ENCODE measurements around the gene STAT6. TPM values are rescaled to one million over a fixed set of nuclear protein-coding genes. Genes with fewer than 3 reads are reported as not detected.

The STAT6 gene
- total RNA-seq, 1 donor from 2014 or later: 31.8 TPM

GRCh38 chr12:57146092-57146491 lies 34.9 kb upstream of the STAT6 start:
- Histone ChIP-seq H3K36me3 (ENCODE audit: control insufficient read depth in 3 of 3, insufficient read depth in 3 of 3, low read length in 3 of 3) (peaks cover 17 to 26% (median 21%) of the 10 kb centered on the region in 3 donors), H3K9me3 (ENCODE audit: control insufficient read depth in 3 of 3, low read length in 3 of 3) (no peaks in the 10 kb centered on the region), H3K27ac (ENCODE audit: low read depth, low read length) (peak overlapping the region; percentile 15), H3K27me3 (ENCODE audit: control insufficient read depth in 3 of 3, insufficient read depth in 3 of 3, low read length in 3 of 3) (peaks cover 0 to 2% (median 0%) of the 10 kb centered on the region in 3 donors), H3K4me1 (ENCODE audit: control insufficient read depth in 3 of 3, insufficient read depth in 3 of 3, low read length in 3 of 3) (peaks cover 56 to 75% (median 68%) of the 10 kb centered on the region in 3 donors), H3K4me3 (ENCODE audit: low read length in 3 of 3) (no peak overlapping the region), H3K9ac (ENCODE audit: low read depth in 1 of 3, low read length in 3 of 3) (no peak overlapping the region)

GRCh38 chr12:57145460-57146059 lies 34.4 kb upstream of the STAT6 start:
- Histone ChIP-seq H3K4me3 (ENCODE audit: low read length in 3 of 3) (no peak overlapping the region), H3K9ac (ENCODE audit: low read depth in 1 of 3, low read length in 3 of 3) (peak overlapping the region in 1 of 3 donors; percentile 16), H3K27ac (ENCODE audit: low read depth, low read length) (peak overlapping the region; percentile 15), H3K36me3 (ENCODE audit: control insufficient read depth in 3 of 3, insufficient read depth in 3 of 3, low read length in 3 of 3) (peaks cover 17 to 27% (median 20%) of the 10 kb centered on the region in 3 donors), H3K4me1 (ENCODE audit: control insufficient read depth in 3 of 3, insufficient read depth in 3 of 3, low read length in 3 of 3) (peaks cover 51 to 72% (median 63%) of the 10 kb centered on the region in 3 donors), H3K9me3 (ENCODE audit: control insufficient read depth in 3 of 3, low read length in 3 of 3) (no peaks in the 10 kb centered on the region), H3K27me3 (ENCODE audit: control insufficient read depth in 3 of 3, insufficient read depth in 3 of 3, low read length in 3 of 3) (peaks cover 0 to 2% (median 0%) of the 10 kb centered on the region in 3 donors)

- no peak overlapping the region for H3K9ac ChIP-seq (ENCODE audit: low read depth in 1 of 3, low read length in 3 of 3)
Measured at GRCh38 chr12:57143454-57143853, 32.3 kb upstream of the STAT6 start.

GRCh38 chr12:57142727-57143126 lies 31.6 kb upstream of the STAT6 start:
- Histone ChIP-seq H3K4me1 (ENCODE audit: control insufficient read depth in 3 of 3, insufficient read depth in 3 of 3, low read length in 3 of 3) (peaks cover 38 to 67% (median 56%) of the 10 kb centered on the region in 3 donors), H3K9me3 (ENCODE audit: control insufficient read depth in 3 of 3, low read length in 3 of 3) (no peaks in the 10 kb centered on the region), H3K9ac (ENCODE audit: low read depth in 1 of 3, low read length in 3 of 3) (no peak overlapping the region), H3K36me3 (ENCODE audit: control insufficient read depth in 3 of 3, insufficient read depth in 3 of 3, low read length in 3 of 3) (peaks cover 17 to 27% (median 25%) of the 10 kb centered on the region in 3 donors), H3K27me3 (ENCODE audit: control insufficient read depth in 3 of 3, insufficient read depth in 3 of 3, low read length in 3 of 3) (no peaks in the 10 kb centered on the region), H3K4me3 (ENCODE audit: low read length in 3 of 3) (no peak overlapping the region), H3K27ac (ENCODE audit: low read depth, low read length) (no peak overlapping the region)

More at GRCh38 chr12:57143454-57143853, 32.3 kb upstream of the STAT6 start:
- Histone ChIP-seq H3K9me3 (ENCODE audit: control insufficient read depth in 3 of 3, low read length in 3 of 3) (no peaks in the 10 kb centered on the region), H3K27ac (ENCODE audit: low read depth, low read length) (no peak overlapping the region), H3K4me3 (ENCODE audit: low read length in 3 of 3) (no peak overlapping the region), H3K27me3 (ENCODE audit: control insufficient read depth in 3 of 3, insufficient read depth in 3 of 3, low read length in 3 of 3) (no peaks in the 10 kb centered on the region), H3K36me3 (ENCODE audit: control insufficient read depth in 3 of 3, insufficient read depth in 3 of 3, low read length in 3 of 3) (peaks cover 17 to 27% (median 25%) of the 10 kb centered on the region in 3 donors), H3K4me1 (ENCODE audit: control insufficient read depth in 3 of 3, insufficient read depth in 3 of 3, low read length in 3 of 3) (peaks cover 40 to 66% (median 55%) of the 10 kb centered on the region in 3 donors)

- H3K9ac ChIP-seq (ENCODE audit: low read depth in 1 of 3, low read length in 3 of 3): no peak overlapping the region
- H3K27ac ChIP-seq (ENCODE audit: low read depth, low read length): no peak overlapping the region
- H3K4me3 ChIP-seq (ENCODE audit: low read length in 3 of 3): no peak overlapping the region
- no peaks in the 10 kb centered on the region for H3K27me3 ChIP-seq (ENCODE audit: control insufficient read depth in 3 of 3, insufficient read depth in 3 of 3, low read length in 3 of 3)
- H3K4me1 ChIP-seq (ENCODE audit: control insufficient read depth in 3 of 3, insufficient read depth in 3 of 3, low read length in 3 of 3): peaks cover 34 to 63% (median 54%) of the 10 kb centered on the region in 3 donors
- H3K9me3 ChIP-seq (ENCODE audit: control insufficient read depth in 3 of 3, low read length in 3 of 3): no peaks in the 10 kb centered on the region
- H3K36me3 ChIP-seq (ENCODE audit: control insufficient read depth in 3 of 3, insufficient read depth in 3 of 3, low read length in 3 of 3): peaks cover 17 to 27% (median 25%) of the 10 kb centered on the region in 3 donors
Measured at GRCh38 chr12:57142121-57142520, 31.0 kb upstream of the STAT6 start.

- Histone ChIP-seq H3K9ac (ENCODE audit: low read depth in 1 of 3, low read length in 3 of 3) (no peak overlapping the region), H3K27ac (ENCODE audit: low read depth, low read length) (no peak overlapping the region), H3K9me3 (ENCODE audit: control insufficient read depth in 3 of 3, low read length in 3 of 3) (no peaks in the 10 kb centered on the region), H3K4me3 (ENCODE audit: low read length in 3 of 3) (no peak overlapping the region), H3K27me3 (ENCODE audit: control insufficient read depth in 3 of 3, insufficient read depth in 3 of 3, low read length in 3 of 3) (no peaks in the 10 kb centered on the region), H3K4me1 (ENCODE audit: control insufficient read depth in 3 of 3, insufficient read depth in 3 of 3, low read length in 3 of 3) (peaks cover 29 to 60% (median 52%) of the 10 kb centered on the region in 3 donors), H3K36me3 (ENCODE audit: control insufficient read depth in 3 of 3, insufficient read depth in 3 of 3, low read length in 3 of 3) (peaks cover 17 to 27% (median 23%) of the 10 kb centered on the region in 3 donors)
Measured at GRCh38 chr12:57141249-57141648, 30.1 kb upstream of the STAT6 start.

- H3K36me3 ChIP-seq (ENCODE audit: control insufficient read depth in 3 of 3, insufficient read depth in 3 of 3, low read length in 3 of 3): peaks cover 10 to 21% (median 18%) of the 10 kb centered on the region in 3 donors
Measured at GRCh38 chr12:57139796-57140649, 28.9 kb upstream of the STAT6 start.

GRCh38 chr12:57138526-57139272 lies 27.5 kb upstream of the STAT6 start:
- Histone ChIP-seq H3K36me3 (ENCODE audit: control insufficient read depth in 3 of 3, insufficient read depth in 3 of 3, low read length in 3 of 3) (peaks cover 4 to 14% (median 13%) of the 10 kb centered on the region in 3 donors), H3K4me1 (ENCODE audit: control insufficient read depth in 3 of 3, insufficient read depth in 3 of 3, low read length in 3 of 3) (peaks cover 32 to 55% (median 45%) of the 10 kb centered on the region in 3 donors), H3K27me3 (ENCODE audit: control insufficient read depth in 3 of 3, insufficient read depth in 3 of 3, low read length in 3 of 3) (peaks cover 0 to 6% (median 0%) of the 10 kb centered on the region in 3 donors), H3K9ac (ENCODE audit: low read depth in 1 of 3, low read length in 3 of 3) (peak overlapping the region in 1 of 3 donors; percentile 57), H3K4me3 (ENCODE audit: low read length in 3 of 3) (no peak overlapping the region), H3K27ac (ENCODE audit: low read depth, low read length) (peak overlapping the region; percentile 58), H3K9me3 (ENCODE audit: control insufficient read depth in 3 of 3, low read length in 3 of 3) (no peaks in the 10 kb centered on the region)

More at GRCh38 chr12:57139796-57140649, 28.9 kb upstream of the STAT6 start:
- Histone ChIP-seq H3K4me3 (ENCODE audit: low read length in 3 of 3) (no peak overlapping the region), H3K27ac (ENCODE audit: low read depth, low read length) (peak overlapping the region; percentile 58), H3K9me3 (ENCODE audit: control insufficient read depth in 3 of 3, low read length in 3 of 3) (no peaks in the 10 kb centered on the region), H3K9ac (ENCODE audit: low read depth in 1 of 3, low read length in 3 of 3) (no peak overlapping the region), H3K4me1 (ENCODE audit: control insufficient read depth in 3 of 3, insufficient read depth in 3 of 3, low read length in 3 of 3) (peaks cover 27 to 53% (median 45%) of the 10 kb centered on the region in 3 donors), H3K27me3 (ENCODE audit: control insufficient read depth in 3 of 3, insufficient read depth in 3 of 3, low read length in 3 of 3) (peaks cover 0 to 5% (median 0%) of the 10 kb centered on the region in 3 donors)

GRCh38 chr12:57135527-57136326 lies 24.6 kb upstream of the STAT6 start:
- Histone ChIP-seq H3K9ac (ENCODE audit: low read depth in 1 of 3, low read length in 3 of 3) (peak overlapping the region in 1 of 3 donors; percentile 16), H3K36me3 (ENCODE audit: control insufficient read depth in 3 of 3, insufficient read depth in 3 of 3, low read length in 3 of 3) (peaks cover 0 to 6% (median 0%) of the 10 kb centered on the region in 3 donors), H3K4me3 (ENCODE audit: low read length in 3 of 3) (no peak overlapping the region), H3K27me3 (ENCODE audit: control insufficient read depth in 3 of 3, insufficient read depth in 3 of 3, low read length in 3 of 3) (peaks cover 0 to 6% (median 0%) of the 10 kb centered on the region in 3 donors), H3K9me3 (ENCODE audit: control insufficient read depth in 3 of 3, low read length in 3 of 3) (no peaks in the 10 kb centered on the region), H3K27ac (ENCODE audit: low read depth, low read length) (peak overlapping the region; percentile 76), H3K4me1 (ENCODE audit: control insufficient read depth in 3 of 3, insufficient read depth in 3 of 3, low read length in 3 of 3) (peaks cover 40 to 60% (median 55%) of the 10 kb centered on the region in 3 donors)
